Measurements from ENCODE around the gene BRI3. TPM values are rescaled to one million over a fixed set of nuclear protein-coding genes. Genes with fewer than 3 reads are reported as not detected.

BRI3 gene
- total RNA-seq, 4 donors from 2014 or later: 23.5 to 51.9 (median 38.0) TPM

DNA sequence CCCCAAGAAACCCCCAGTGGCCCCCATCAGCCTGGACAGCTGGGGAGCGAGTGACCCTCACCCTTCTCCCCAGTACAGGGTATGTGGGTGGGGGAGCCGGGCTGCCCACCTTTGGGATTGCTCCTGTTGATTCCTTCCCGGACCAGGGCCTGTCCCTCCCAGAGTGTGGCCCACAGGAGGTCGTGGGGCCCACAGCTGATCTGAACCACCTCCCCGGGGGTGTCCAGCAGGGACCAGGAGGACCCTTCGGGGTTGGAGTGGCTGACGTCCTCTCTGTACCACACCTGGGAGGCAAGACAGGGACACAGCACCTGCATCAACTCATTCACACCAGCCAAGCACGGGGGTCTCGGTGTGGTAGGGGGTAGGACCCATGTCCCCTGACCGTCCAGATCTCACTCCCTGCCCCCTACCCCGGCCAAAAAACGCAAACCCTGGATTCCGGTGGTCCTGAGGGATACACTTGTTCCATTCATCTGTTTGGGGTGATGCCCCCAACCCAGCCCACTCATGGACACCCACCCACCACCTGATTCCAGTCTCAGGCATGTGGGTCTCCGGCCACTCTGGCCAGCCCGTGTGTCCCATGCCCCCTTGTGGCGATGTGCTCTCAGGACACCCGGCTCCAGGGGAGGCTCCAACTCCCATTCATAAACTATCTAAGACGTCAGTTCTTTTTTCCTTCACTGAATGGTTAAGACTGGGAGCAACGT lies 40.4 kb upstream of the BRI3 start:
- TF ChIP-seq POLR2A (IDR thresholded peaks at IDR 0.05): no peak
- TF ChIP-seq, protein P1, sequence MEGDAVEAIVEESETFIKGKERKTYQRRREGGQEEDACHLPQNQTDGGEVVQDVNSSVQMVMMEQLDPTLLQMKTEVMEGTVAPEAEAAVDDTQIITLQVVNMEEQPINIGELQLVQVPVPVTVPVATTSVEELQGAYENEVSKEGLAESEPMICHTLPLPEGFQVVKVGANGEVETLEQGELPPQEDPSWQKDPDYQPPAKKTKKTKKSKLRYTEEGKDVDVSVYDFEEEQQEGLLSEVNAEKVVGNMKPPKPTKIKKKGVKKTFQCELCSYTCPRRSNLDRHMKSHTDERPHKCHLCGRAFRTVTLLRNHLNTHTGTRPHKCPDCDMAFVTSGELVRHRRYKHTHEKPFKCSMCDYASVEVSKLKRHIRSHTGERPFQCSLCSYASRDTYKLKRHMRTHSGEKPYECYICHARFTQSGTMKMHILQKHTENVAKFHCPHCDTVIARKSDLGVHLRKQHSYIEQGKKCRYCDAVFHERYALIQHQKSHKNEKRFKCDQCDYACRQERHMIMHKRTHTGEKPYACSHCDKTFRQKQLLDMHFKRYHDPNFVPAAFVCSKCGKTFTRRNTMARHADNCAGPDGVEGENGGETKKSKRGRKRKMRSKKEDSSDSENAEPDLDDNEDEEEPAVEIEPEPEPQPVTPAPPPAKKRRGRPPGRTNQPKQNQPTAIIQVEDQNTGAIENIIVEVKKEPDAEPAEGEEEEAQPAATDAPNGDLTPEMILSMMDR (IDR thresholded peaks at IDR 0.05): peak; percentile 29 to 68 (median 43)
- no peak overlapping the region for H3K4me3 ChIP-seq (replicated peaks in 1 of 3)
- 65 to 66% methylated on average over 12 to 15 of the region's 19 CpGs for WGBS, 2 donors
- H3K36me3 ChIP-seq: peaks cover 0 to 6% of the 10 kb centered on the region in 2 donors
- no peaks in the 10 kb centered on the region for H3K4me1 ChIP-seq
- DNase-seq: peak; percentile 31 to 35
- intact Hi-C loops (cut with DNase I): loop anchor here (10.0 kb wide), 1 partner anchor 216 kb away; no protein-coding TSS in a partner anchor
- no peaks in the 10 kb centered on the region for H3K9me3 ChIP-seq
- H3K27me3 ChIP-seq: no peaks in the 10 kb centered on the region
- H3K27ac ChIP-seq: no peak overlapping the region

- no peak for TF ChIP-seq POLR2A (IDR thresholded peaks at IDR 0.05)
- TF ChIP-seq, protein P1 (IDR thresholded peaks at IDR 0.05): no peak
- Histone ChIP-seq H3K4me1 (no peaks in the 10 kb centered on the region), H3K9me3 (no peaks in the 10 kb centered on the region), H3K27me3 (no peaks in the 10 kb centered on the region), H3K36me3 (peaks cover 0 to 6% of the 10 kb centered on the region in 2 donors), H3K4me3 (replicated peaks in 1 of 3) (no peak overlapping the region), H3K27ac (no peak overlapping the region)
- intact Hi-C loops (cut with DNase I): loop anchor here (10.0 kb wide), 1 partner anchor 217 kb away; no protein-coding TSS in a partner anchor
- no peak for DNase-seq
- 79 to 90% methylated on average over 8 to 16 of the region's 16 CpGs for WGBS, 2 donors
Measured at GRCh38 chr7:98241674-98242241, 39.7 kb upstream of the BRI3 start.

GRCh38 chr7:98242342-98242741 lies 39.1 kb upstream of the BRI3 start:
- TF ChIP-seq POLR2A (IDR thresholded peaks at IDR 0.05): no peak
- Histone ChIP-seq H3K9me3 (no peaks in the 10 kb centered on the region), H3K27ac (no peak overlapping the region), H3K4me1 (no peaks in the 10 kb centered on the region), H3K27me3 (no peaks in the 10 kb centered on the region), H3K36me3 (peaks cover 0 to 6% of the 10 kb centered on the region in 2 donors), H3K4me3 (replicated peaks in 1 of 3) (no peak overlapping the region)
- no peak for DNase-seq
- intact Hi-C loops (cut with DNase I): loop anchor here (10.0 kb wide), 1 partner anchor 218 kb away; no protein-coding TSS in a partner anchor
- WGBS, 2 donors: 96 to 97% methylated on average over 1 of the region's 1 CpG

DNA sequence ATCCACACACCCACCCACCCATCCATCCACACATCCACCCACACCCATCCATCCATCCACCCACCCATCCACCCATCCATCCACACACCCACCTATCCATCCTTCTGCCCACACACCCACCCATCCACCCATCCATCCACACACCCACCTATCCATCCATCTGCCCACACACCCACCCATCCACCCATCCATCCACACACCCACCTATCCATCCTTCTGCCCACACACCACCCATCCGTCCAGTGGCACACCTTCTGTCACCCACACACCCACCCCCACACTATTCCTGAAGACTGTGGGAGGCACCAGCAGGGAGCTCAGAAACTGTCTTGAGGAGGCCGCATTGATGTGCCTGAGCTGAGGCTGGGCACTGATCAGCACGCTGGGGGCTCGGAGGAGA lies 38.6 kb upstream of the BRI3 start:
- intact Hi-C loops (cut with DNase I): loop anchor here (10.0 kb wide), 1 partner anchor 218 kb away; no protein-coding TSS in a partner anchor
- H3K27ac ChIP-seq: no peak overlapping the region
- 84 to 95% methylated on average over 4 of the region's 4 CpGs for WGBS, 2 donors
- no peak for DNase-seq
- no peak overlapping the region for H3K4me3 ChIP-seq (replicated peaks in 1 of 3)
- no peaks in the 10 kb centered on the region for H3K4me1 ChIP-seq
- H3K27me3 ChIP-seq: no peaks in the 10 kb centered on the region
- H3K36me3 ChIP-seq: peaks cover 0 to 4% of the 10 kb centered on the region in 2 donors
- H3K9me3 ChIP-seq: no peaks in the 10 kb centered on the region
- TF ChIP-seq, protein P1 (IDR thresholded peaks at IDR 0.05): no peak
- no peak for TF ChIP-seq POLR2A (IDR thresholded peaks at IDR 0.05)

GRCh38 chr7:98244871-98245270 lies 36.6 kb upstream of the BRI3 start:
- TF ChIP-seq, protein P1 (IDR thresholded peaks at IDR 0.05): no peak
- no peak for TF ChIP-seq POLR2A (IDR thresholded peaks at IDR 0.05)
- no peaks in the 10 kb centered on the region for H3K36me3 ChIP-seq
- WGBS, 2 donors: 97% methylated on average over 7 to 13 of the region's 14 CpGs
- no peak overlapping the region for H3K27ac ChIP-seq
- no peaks in the 10 kb centered on the region for H3K4me1 ChIP-seq
- intact Hi-C loops (cut with DNase I): loop anchor here (10.0 kb wide), 1 partner anchor 220 kb away; no protein-coding TSS in a partner anchor
- no peaks in the 10 kb centered on the region for H3K27me3 ChIP-seq
- H3K9me3 ChIP-seq: no peaks in the 10 kb centered on the region
- no peak for DNase-seq
- H3K4me3 ChIP-seq (replicated peaks in 1 of 3): no peak overlapping the region
